DMS79 (cell line): Measurements from ENCODE around the gene HECTD4.

Source experiments
- DNase-seq: peaks from one replicate; lab custom pipeline; 2025; lab: John Stamatoyannopoulos, UW

HECTD4 gene

DNA sequence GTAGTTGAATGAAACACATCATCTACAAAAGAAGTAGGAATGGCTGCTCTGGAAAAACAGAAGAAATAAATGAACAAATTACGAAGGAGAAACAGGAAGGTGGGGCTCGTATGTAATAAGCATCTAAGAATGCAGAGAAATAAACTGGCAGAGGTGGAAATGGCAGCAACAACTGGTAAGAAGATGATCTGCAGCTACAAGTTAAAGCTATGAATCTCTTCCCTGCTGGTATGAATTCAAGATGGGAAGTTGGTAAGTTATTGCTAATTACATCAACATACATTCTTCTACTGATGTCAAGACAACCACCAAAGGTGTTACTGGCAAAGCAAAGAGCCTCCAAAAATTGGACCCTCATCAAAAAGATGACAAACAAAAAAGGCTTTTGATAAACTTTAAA is 59.8 kb downstream of the HECTD4 start:
- DNase-seq, result no peak

DNA sequence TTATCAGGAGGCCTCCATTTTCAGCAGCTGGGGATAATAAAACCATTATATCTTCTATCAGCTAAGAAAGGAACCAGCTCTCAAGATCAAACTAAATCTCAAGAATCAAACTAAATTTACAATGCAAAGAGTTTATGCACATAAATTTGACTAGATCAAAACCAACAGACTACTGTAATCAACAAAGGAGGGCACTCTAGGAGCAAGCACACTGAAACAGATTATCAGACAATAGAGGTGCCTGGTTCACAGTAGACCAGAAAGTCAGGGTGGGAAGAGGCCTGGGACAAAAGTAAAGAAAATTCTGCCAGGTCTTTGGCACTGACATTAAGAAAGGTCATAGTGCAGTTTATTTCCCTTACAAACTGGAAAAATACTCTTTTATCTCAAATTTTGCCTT is 61.0 kb downstream of the HECTD4 start:
- no peak for DNase-seq

DNA sequence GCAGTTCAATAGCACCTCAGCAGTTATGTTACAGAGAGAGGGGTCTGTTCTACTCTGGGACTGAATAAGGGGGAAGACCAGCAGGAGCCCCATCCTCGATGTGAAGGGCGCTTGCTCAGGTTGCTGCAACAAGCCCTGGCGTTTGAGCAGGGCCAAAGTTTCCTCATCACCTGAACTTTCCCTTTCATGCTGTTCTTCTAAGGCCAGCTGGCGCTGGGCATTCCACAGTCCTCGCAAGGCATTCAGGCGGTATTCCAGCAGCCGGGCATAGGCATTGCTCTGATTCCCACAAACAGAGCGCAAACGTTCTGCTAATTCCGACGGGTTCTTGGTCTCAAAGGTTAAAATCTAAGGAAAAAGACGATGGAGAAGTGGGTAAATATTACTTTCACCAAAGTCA is 62.8 kb downstream of the HECTD4 start:
- no peak for DNase-seq

DNA sequence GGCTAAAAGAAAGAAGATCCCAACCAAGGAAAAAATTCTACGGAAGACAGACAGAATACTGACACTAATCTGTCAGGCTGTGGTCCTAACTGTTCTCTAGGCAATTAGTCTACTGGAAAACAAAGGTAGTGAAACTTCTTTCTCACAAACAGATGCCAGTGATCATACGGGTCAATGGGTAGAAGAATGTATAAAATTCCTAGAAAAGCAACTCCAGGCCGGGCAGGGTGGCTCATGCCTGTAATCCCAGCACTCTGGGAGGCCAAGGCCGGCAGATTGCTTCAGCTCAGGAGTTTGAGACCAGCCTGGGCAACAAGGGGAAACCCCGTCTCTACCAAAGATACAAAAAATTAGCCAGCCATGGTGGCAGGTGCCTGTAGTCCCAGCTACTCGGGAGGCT is 64.8 kb downstream of the HECTD4 start:
- DNase-seq, result no peak

DNA sequence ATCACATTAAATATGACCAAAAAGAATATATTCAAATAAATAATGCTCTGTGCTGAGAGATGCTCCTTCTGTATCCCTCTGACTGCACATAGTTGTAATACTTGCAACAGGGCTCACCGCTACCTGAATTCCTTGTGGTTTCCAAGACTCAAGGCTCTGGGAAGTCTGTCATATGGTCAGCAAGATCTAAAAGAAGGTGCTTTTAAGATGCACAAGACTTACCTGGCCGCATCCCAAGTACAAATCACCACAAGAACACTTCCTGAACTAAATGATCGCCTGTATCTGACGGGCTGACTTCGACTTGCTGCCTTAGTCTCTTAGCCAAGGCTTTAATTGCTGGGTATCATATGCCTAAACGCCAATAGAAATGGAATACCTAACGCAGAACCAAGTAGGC is 67.2 kb downstream of the HECTD4 start:
- DNase-seq, result no peak

DNA sequence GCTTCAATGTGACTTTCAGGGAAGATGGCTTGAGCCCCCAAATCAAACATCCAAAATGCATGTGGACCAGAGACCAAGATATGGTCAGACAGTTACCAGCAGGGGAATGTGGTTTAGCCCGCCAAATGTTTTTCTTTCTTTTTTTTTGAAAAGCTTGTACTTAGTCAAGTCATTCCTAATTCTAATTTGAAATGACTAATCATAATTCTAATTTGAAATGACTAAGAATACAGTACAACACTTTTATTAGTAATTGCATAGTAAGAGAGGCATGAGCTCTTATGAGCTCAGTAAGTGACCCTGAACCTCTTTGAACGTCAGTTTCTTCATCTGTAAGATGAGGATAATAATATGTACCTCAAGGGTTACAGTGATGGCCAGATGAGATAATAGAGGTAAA is 72.4 kb downstream of the HECTD4 start:
- no peak for DNase-seq

DNA sequence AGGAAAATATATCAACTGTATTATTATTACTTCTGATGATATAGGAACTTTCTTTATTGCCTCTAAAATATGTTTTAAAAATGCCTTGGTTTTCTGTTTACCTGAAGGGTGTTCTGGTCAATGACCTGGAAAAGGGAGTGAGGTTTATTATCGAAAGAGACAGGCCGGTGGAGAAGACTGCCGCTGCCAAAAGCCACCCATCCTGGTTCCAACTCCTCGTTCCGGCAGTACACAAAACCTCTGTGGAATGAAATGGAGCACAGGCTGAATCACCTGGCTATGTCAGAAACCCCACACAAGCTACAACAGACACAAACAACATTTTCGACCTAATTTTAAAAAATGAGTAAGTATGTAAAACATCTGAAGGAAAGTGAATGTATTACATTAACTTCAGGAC is 73.6 kb downstream of the HECTD4 start:
- DNase-seq, result no peak

DNA sequence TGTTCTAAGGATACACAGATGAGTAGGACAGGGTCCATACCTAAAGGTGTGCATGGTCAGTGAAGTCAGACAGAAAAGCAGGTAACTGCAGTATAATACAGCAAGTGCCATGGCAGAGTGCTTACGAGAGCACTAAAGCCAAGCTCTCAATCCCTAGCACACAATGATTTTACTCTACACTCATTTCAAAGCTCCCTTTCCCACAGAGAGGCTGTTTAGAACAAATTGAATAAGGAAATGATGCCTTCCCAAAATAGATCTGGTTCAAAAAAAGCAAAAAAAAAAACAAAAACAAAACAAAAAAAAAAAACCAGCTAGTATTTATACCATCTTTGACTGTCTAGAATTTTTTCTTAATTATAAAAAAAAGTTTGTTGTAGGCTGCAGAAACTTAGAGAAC is 74.1 kb downstream of the HECTD4 start:
- no peak for DNase-seq

DNA sequence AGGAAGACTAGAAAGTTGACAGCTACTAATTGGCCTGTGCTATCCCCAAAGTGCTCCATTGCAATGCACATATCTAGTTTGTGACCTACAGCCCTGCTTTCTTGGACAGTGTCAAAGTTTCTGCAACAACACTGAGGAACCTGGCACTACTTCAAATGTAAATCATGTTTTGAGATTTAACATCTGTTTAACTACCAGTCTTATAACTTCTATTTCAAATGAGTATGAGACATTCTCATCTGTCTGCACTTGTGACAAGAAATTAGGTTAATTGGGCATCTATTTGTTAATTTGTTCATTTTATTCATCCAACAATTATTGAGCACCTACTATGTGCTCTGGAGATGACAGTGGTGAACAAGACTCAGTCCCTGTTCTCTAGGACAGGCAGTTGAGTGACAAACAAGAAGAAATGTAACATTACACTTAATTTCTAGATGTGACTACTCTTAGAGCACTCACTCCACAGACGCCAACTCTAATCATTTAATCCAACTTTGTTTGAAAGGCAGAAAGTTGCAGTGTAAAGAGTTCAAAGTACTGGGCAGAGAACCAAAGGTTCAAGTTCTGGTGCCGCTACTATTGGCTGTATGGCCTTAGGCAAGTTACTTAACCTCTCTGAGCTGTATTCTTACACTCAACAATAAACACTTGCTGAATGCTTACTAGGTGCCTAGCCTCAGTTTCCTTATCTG is 74.8 kb downstream of the HECTD4 start:
- DNase-seq, result no peak

DNA sequence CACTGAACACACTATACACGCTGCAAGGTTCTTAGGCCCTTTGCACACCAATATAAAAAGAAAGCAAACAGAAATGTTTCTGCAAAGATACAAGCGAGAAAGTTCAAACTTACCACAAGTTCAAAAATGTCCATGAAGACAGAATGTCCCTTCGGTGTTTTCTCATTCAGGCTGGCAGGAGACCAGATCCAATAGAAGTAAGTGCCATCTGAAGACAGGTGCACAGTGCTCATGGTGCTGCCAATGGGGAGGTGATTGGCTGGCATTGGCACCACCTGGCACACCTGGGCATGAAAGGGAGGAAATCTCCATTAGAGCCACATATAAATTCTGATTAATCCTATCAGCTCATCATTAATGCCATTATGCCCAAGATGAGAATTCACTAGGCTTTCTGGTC is 76.3 kb downstream of the HECTD4 start:
- no peak for DNase-seq

DNA sequence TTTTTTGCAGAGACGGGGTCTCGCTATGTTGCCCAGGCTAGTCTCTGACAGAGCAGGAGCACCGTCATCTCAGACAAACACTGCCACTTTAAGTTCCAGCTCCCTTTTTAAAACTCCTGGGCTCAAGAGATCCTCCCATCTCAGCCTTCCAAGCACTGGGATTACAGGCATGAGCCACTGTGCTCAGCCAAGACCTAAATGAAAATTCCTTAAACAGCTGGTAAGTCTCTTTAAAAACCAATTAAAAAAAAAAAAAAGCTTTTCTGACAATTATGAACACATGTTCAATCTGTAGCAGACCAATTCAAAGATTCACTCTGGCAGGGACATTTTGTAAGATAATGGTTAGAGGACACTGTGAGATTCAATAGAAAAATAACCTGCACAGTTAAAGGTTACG is 77.8 kb downstream of the HECTD4 start:
- no peak for DNase-seq

DNA sequence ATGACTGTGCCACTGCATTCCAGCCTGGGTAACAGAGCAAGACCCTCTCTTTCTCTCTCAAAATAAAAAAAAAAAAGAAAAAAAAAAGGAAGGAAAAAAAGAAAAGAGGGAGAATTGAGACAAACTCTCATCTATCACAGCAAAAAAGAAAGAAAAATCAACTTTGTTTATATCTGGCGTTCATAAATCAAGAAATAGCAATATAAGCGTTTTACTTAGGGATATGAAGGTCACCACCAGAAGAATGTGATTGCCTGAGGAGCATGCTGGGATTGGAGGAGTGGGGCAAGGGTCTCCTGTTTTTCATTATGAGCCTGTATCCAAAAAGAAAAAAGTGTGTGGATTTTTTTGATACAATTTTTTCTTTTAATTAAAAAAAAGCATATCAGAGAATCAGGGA is 78.4 kb downstream of the HECTD4 start:
- DNase-seq, result no peak

DNA sequence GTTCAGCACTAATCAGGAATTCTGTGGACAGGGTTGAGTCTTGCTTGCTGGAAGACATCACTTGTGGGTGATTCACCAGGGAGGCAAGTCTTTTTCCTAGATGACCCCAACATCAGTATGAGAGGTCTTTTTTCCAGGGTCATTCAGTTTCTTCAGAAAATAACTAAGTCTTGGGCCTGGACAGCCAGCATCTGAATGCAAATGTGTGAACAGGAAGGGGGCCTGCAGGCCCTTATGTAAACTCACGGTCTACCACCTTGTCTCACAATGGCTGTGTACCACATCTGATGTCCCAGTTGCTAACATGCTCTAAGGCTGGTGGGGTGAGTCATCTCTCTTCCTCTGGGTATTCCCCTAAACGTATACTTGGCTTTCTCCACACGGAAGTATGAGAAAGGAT is 79.2 kb downstream of the HECTD4 start:
- no peak for DNase-seq

DNA sequence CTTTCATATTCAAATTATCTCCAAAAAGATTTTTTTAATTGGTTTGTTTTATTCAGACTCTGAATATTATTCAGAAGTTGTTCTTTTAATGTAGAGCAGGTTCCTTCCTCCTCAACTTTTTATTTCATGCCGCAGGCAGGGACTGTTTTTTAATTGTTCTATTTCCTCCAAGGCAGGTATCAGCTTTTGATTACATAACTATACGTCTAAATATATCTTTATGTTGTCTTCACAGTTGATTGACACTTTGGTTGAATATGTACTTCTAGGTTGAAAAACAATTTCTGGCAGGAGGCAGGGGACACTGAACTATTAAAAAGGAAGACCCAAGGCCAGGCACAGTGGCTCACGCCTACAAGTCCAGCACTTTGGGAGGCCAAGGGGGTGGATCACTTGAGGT is 82.5 kb downstream of the HECTD4 start:
- DNase-seq, result no peak

DNA sequence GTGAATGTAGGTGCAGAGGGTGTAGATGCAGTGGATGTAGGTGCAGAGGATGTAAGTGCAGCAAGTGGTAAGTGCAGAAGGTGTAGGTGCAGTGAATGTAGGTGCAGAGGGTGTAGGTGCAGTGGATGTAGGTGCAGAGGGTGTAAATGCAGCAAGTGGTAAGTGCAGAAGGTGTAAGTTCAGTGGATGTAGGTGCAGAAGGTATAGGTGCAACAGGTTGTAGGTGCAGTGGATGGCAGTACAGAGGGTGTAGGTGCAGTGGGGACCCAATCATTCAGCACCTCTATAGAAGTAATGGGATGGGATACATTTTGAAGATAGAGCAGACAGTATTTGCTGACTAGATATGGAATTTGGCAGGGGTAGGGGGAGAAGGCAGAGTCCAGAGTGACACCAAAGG is 85.0 kb downstream of the HECTD4 start:
- no peak for DNase-seq

DNA sequence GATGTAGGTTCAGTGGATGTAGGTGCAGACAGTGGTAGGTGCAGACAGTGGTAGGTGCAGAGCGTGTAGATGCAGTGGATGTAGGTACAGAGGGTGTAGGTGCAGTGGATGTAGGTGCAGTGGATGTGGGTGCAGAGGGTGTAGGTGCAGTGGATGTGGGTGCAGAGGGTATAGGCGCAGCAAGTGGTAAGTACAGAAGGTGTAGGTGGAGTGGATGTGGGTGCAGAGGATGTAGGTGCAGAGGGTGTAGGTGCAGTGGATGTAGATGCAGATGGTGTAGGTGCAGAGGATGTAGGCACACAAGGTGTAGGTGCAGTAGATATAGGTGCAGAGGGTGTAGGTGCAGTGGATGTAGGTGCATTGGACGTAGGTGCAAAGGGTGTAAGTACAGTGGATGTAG is 86.0 kb downstream of the HECTD4 start:
- no peak for DNase-seq

DNA sequence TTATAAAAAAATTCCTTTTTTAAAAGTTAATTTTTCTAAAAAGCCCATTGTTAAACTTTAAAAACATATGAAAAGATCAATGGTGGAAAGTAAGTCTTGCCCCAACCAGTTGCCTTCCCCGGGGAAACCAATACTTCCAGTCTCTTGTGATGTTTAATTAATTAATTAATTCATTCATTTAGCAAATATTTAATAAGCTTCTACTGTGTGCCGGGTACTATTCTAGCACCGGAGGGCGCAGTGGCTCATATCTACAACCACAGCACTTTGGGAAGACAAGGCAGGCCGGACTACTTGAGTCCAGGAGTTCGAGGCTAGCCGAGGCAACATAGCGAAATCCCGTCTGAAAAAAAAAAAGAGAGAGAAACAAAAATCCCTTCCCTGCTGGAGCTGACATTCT is 87.4 kb downstream of the HECTD4 start:
- DNase-seq, result no peak

DNA sequence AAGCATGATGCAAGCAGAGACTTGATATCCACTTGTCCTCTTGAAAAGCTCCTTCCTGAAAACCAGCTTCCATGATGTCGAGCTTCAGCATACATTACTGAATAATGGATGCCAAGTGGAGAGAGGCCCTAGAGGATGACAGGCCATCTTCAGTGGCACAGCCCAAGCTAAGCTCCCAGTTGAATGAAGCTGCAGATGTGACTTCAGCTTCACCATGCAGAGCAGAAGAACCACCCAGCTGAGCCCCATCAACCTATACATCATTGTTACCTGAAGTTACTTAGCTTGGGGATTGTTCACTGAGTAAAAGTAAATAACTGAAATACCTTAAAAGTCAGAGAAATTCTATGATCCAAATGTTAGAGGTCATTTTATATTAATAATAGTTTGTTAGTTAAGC is 93.6 kb downstream of the HECTD4 start:
- DNase-seq, result no peak

DNA sequence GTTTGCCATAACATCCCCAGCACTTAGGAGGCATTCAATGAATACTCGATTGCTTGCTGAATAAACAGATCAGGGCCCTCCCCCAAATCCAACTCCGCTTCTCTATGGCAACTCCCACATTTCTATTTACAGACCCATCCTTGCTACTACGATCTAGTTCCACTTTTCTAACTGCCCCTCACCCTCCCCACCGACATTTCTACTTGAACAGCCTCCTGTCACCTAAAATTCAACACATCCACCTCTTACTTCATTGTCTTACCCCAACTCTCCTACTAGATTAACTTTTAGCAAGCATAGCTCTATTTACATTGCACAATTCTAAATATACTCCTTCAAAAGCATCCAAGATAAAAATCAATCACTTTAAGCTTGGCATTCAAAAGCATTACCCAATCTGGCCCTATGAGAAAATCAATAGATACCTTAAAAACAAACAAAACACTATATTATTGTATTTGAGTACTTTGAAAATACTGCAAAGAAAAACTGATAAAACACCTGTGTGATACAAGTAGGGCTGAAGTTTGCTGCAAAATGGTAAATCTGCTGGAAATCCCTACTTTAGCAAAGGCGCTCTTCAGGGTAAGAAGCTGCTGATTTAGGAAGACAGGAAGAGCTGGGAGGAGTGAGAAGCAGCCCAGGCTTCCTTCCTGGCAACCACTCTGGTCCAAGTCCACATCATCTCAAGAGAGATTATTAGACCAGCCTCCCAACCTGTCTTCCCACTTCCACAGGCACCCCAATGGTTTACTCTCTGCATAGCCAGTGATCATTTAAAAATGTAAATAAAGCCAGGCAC is 96.4 kb downstream of the HECTD4 start:
- no peak for DNase-seq

DNA sequence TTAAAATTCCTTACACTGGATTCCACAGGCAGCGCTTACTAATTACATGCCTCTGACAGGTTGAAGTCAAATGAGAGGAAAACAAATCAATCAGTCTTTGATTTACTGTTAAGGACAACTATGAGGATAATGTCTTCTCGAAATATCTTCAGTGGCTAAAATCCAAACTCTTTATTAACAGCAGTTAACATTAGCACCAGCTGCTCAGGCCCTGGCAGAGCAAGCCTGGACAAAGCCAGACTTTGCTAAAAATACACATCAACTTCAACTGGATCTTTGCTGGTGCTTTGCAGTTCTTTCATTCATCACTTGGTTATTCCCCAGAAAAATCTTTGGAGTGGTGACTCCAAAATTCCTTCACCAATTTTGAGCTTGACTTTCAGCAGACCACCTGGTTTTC is 98.7 kb downstream of the HECTD4 start:
- no peak for DNase-seq

DNA sequence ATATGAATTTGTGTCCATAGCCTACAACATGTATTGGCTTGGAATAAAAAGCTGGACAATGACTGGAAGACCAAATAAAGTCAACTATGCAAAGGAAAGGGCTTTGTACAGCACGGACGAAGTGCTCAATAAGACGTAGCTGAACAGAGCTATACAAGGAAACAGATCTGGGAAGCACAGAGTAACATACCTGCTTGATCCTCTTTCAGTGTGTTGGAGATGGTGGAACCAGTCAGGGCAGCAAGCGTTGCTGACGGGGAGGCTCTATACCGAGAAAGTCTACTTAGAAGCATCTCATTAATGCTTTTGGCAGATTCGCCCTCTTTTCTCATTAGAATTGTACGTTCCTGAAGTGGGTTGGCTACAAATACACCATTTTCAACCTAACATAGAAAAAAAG is 99.3 kb downstream of the HECTD4 start:
- DNase-seq, result no peak

DNA sequence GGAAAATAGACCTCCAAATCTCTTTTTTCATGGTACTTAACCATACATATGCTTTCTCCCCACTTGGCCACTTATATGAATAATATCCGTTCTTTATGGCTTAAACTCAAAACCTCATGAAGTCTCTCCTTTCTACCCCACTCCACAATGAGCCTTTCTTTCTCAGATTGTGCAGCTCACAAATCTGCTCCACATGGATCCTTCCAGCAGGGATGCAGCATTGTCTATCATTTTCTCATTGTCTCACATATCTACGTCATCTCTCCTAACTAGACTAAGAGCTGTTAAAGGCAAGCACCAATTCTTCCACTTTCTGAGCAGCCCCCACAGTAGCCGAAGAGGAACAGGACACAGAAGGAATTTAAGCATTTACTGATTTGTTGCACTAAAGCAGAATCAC is 106.4 kb downstream of the HECTD4 start:
- no peak for DNase-seq

DNA sequence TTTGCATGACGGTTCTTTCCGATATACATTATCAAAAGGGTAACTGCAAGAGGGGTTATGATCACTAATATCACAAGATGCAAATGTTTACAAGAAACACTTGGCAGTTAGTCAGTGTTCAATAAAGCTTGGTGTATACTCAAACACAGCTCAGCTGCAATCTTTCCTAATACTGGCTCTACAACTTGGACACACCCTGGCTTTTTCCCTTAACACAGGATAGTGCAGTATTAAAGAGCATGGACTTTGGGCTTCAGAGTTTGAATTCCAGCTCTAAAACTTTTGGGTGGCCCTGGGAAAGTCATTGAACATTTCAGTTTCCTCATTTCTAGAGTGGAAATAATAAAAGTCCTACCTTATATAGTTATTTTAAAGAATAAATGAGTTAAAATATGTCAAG is 107.0 kb downstream of the HECTD4 start:
- no peak for DNase-seq

DNA sequence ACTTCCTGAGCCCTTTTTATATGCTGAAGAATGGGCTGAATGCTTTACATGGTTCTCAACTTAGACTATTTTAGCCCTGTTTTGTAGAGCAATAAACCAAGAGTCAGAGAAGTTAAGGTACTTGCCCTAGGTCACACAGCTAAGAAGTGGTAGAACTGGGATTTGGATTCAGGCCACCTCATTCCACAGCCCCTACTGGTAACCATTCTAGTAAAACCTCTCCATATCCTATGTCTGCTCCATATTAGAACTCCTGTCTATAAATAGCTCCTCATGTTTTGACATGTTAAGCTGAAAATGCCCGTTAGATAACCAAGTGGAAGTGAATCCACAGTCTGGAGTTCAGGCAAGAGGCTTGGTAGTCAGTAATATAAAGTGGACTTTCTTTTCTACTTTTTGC is 111.6 kb downstream of the HECTD4 start:
- no peak for DNase-seq
